IPS-15b (cell line): Measurements from ENCODE around the gene FHOD3.

Experiments
- H3K27me3 ChIP-seq: one replicate; pipeline ENCODE4 v1.6.1; 2013; ENCODE audit warnings: low read length; ENCODE audit not compliant: control insufficient read depth, insufficient read depth
- H3K36me3 ChIP-seq: one replicate; pipeline ENCODE4 v1.6.1; 2013; ENCODE audit warnings: low read length; ENCODE audit not compliant: control insufficient read depth, insufficient read depth
- H3K4me1 ChIP-seq: one replicate; pipeline ENCODE4 v1.6.1; 2013; ENCODE audit warnings: mild to moderate bottlenecking, low read length; ENCODE audit not compliant: control insufficient read depth, insufficient read depth
- H3K4me3 ChIP-seq: one replicate; pipeline ENCODE4 v1.5.1; 2013; ENCODE audit warnings: low read depth, low read length
- H3K9ac ChIP-seq: one replicate; pipeline ENCODE4 v1.6.1; 2013; ENCODE audit warnings: low read depth, mild to moderate bottlenecking, low read length
- H3K9me3 ChIP-seq: one replicate; pipeline ENCODE4 v1.6.1; 2013; ENCODE audit warnings: mild to moderate bottlenecking, low read length; ENCODE audit not compliant: control insufficient read depth, insufficient read depth

Gene FHOD3

GRCh38 chr18:36378205-36378604, 80.7 kb downstream of the FHOD3 start:
- Histone ChIP-seq H3K9me3 (no peaks in the 10 kb centered on the region), H3K27me3 (no peaks in the 10 kb centered on the region), H3K4me1 (no peaks in the 10 kb centered on the region), H3K4me3 (no peak overlapping the region), H3K9ac (no peak overlapping the region), H3K36me3 (no peaks in the 10 kb centered on the region)

- Histone ChIP-seq H3K36me3 (no peaks in the 10 kb centered on the region), H3K9me3 (no peaks in the 10 kb centered on the region), H3K4me1 (no peaks in the 10 kb centered on the region), H3K4me3 (no peak overlapping the region), H3K9ac (no peak overlapping the region), H3K27me3 (no peaks in the 10 kb centered on the region)
Measured at GRCh38 chr18:36379435-36379984, 82.0 kb downstream of the FHOD3 start.

GRCh38 chr18:36380173-36380827, 82.8 kb downstream of the FHOD3 start:
- H3K9ac ChIP-seq: no peak overlapping the region
- no peaks in the 10 kb centered on the region for H3K9me3 ChIP-seq
- no peaks in the 10 kb centered on the region for H3K36me3 ChIP-seq
- no peaks in the 10 kb centered on the region for H3K27me3 ChIP-seq
- H3K4me1 ChIP-seq: no peaks in the 10 kb centered on the region
- no peak overlapping the region for H3K4me3 ChIP-seq

- H3K36me3 ChIP-seq: no peaks in the 10 kb centered on the region
- H3K4me1 ChIP-seq: no peaks in the 10 kb centered on the region
- H3K27me3 ChIP-seq: no peaks in the 10 kb centered on the region
- H3K9ac ChIP-seq: no peak overlapping the region
- H3K4me3 ChIP-seq: no peak overlapping the region
- H3K9me3 ChIP-seq: no peaks in the 10 kb centered on the region
Measured at GRCh38 chr18:36381075-36381474, 83.6 kb downstream of the FHOD3 start.

- Histone ChIP-seq H3K27me3 (no peaks in the 10 kb centered on the region), H3K9ac (no peak overlapping the region), H3K9me3 (no peaks in the 10 kb centered on the region), H3K4me1 (no peaks in the 10 kb centered on the region), H3K36me3 (no peaks in the 10 kb centered on the region), H3K4me3 (no peak overlapping the region)
Measured at GRCh38 chr18:36382854-36383253, 85.3 kb downstream of the FHOD3 start.

- H3K9ac ChIP-seq: no peak overlapping the region
- no peak overlapping the region for H3K4me3 ChIP-seq
- H3K4me1 ChIP-seq: no peaks in the 10 kb centered on the region
- no peaks in the 10 kb centered on the region for H3K36me3 ChIP-seq
- no peaks in the 10 kb centered on the region for H3K27me3 ChIP-seq
- H3K9me3 ChIP-seq: no peaks in the 10 kb centered on the region
Measured at GRCh38 chr18:36386150-36386920, 88.8 kb downstream of the FHOD3 start.

- H3K9me3 ChIP-seq: no peaks in the 10 kb centered on the region
- H3K4me3 ChIP-seq: no peak overlapping the region
- H3K27me3 ChIP-seq: no peaks in the 10 kb centered on the region
- H3K36me3 ChIP-seq: no peaks in the 10 kb centered on the region
- no peak overlapping the region for H3K9ac ChIP-seq
- H3K4me1 ChIP-seq: no peaks in the 10 kb centered on the region
Measured at GRCh38 chr18:36387310-36387709, 89.8 kb downstream of the FHOD3 start.

GRCh38 chr18:36388310-36388709, 90.8 kb downstream of the FHOD3 start:
- Histone ChIP-seq H3K36me3 (no peaks in the 10 kb centered on the region), H3K9ac (no peak overlapping the region), H3K9me3 (no peaks in the 10 kb centered on the region), H3K4me1 (no peaks in the 10 kb centered on the region), H3K4me3 (no peak overlapping the region), H3K27me3 (no peaks in the 10 kb centered on the region)

GRCh38 chr18:36389027-36389426, 91.5 kb downstream of the FHOD3 start:
- H3K9ac ChIP-seq: no peak overlapping the region
- no peak overlapping the region for H3K4me3 ChIP-seq
- H3K27me3 ChIP-seq: no peaks in the 10 kb centered on the region
- H3K4me1 ChIP-seq: no peaks in the 10 kb centered on the region
- no peaks in the 10 kb centered on the region for H3K36me3 ChIP-seq
- H3K9me3 ChIP-seq: peaks cover 5% of the 10 kb centered on the region

- Histone ChIP-seq H3K9ac (no peak overlapping the region), H3K4me3 (no peak overlapping the region), H3K36me3 (no peaks in the 10 kb centered on the region), H3K4me1 (no peaks in the 10 kb centered on the region), H3K9me3 (peaks cover 5% of the 10 kb centered on the region), H3K27me3 (no peaks in the 10 kb centered on the region)
Measured at GRCh38 chr18:36389811-36390581, 92.5 kb downstream of the FHOD3 start.

GRCh38 chr18:36391426-36392145, 94.1 kb downstream of the FHOD3 start:
- H3K9me3 ChIP-seq: peaks cover 5% of the 10 kb centered on the region
- no peak overlapping the region for H3K4me3 ChIP-seq
- H3K27me3 ChIP-seq: no peaks in the 10 kb centered on the region
- no peaks in the 10 kb centered on the region for H3K36me3 ChIP-seq
- no peak overlapping the region for H3K9ac ChIP-seq
- no peaks in the 10 kb centered on the region for H3K4me1 ChIP-seq
